ENCODE measurements around the gene NXN.
A peak's percentile ranks its signal among the peaks of the same experiment; 100 is the strongest.
"Not testable (repeated sequence)": the region's sequence is repeated elsewhere in the genome, so short reads cannot be mapped to it uniquely, and the experiment has no call there.

NXN gene

GRCh38 chr17:896953-897661 is 82.5 kb downstream of the NXN start:
- peak in 3 of 58 donors; percentile 3 to 20 (median 6) for DNase-seq

DNA sequence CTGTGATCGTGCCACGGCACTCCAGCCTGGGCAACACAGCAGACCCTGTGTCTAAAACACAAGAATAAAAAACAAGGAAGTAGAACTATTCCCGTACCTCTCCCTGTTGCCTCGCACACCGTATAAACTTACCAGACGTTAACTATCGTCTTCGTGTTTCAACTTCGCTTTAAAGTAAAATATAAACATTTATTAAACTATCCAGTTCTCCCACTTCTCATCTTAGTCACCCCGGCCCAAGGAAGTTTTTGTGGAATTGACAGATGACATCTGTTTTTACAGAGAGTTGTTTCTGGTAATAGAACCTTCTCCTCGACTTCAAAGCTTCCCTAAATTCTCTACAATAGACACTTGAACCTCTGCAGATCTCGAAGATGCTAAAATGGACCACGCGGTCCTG is 83.1 kb downstream of the NXN start:
- DNase-seq: no peak

- DNase-seq: no peak
Observed at GRCh38 chr17:892958-893357, 86.6 kb downstream of the NXN start.

DNA sequence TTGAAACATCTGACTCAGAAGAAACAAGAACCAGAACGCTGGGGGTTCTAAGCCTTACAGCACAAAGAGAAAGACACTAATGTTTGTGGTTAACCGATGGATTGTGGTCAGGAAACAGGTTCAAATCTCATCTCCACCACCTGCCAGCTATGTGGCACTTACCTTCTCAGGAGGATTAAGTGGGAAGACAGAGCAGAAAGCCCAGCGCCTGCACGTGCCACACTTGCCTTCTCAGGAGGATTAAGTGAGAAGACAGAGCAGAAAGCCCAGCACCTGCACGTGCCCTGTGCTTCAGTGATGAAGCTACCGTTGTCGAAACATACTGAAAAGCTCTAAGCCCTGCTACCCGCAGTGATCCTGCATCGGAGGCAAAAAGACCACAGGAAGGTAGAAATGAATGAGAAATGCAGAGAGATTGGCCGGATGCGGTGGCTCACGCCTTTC is 90.6 kb downstream of the NXN start:
- DNase-seq: no peak

- no peak for DNase-seq
Observed at GRCh38 chr17:887551-888209, 91.9 kb downstream of the NXN start.

GRCh38 chr17:885971-886571 is 93.5 kb downstream of the NXN start:
- peak in 10 of 58 donors; percentile 8 to 25 (median 12) for DNase-seq

GRCh38 chr17:883586-883962 is 96.0 kb downstream of the NXN start:
- DNase-seq: no peak

DNA sequence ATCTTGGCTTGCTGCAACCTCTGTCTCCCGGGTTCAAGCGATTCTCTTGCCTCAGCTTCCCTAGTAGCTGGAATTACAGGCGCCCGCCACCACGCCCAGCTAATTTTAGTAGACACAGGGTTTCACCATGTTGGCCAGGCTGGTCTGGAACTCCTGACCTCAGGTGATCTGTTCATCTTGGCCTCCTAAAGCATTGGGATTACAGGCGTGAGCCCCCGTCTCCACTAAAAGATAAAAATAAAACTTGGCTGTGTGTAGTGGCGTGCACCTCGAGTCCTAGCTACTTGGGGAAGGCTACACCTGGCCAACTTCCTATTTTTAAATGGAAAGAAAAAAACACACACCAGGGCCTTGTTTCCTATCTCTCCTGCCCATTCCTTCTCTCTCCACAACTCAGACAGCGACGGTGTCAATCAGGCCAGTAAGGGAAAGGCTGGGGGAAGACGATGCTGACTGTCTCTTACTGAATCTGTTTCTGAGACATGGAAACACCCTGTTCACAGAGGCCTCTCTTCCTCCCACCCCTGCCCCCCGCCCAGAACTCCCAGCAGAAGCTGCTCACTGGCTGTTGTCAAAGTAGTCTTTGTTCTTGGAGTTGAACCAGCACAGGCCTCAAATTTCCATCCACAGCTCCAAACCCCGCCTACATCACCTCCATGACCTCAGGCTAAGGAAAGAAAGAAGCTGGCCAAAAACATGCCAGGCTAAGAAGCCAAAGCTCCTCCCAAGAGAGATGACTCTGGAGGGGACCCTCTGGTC is 96.6 kb downstream of the NXN start:
- no peak for DNase-seq

DNA sequence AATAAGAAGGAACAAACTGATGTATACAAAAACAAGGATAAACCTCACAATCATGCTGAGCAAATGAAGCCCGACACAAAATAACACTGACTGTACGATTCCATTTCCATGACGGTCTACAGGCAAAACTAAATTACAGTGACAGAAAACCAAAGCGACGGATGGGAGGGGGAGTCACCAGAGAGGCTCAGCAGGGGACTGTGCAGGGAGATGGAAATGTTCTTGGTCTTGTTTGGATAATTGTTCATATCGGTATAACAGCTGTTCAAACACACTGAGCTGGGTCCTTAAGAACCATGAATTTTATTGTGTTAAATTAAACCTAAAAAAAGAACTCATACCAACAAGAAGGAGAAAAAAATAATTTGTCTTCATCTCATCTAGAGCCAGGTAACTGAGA is 97.8 kb downstream of the NXN start:
- DNase-seq: no peak

DNA sequence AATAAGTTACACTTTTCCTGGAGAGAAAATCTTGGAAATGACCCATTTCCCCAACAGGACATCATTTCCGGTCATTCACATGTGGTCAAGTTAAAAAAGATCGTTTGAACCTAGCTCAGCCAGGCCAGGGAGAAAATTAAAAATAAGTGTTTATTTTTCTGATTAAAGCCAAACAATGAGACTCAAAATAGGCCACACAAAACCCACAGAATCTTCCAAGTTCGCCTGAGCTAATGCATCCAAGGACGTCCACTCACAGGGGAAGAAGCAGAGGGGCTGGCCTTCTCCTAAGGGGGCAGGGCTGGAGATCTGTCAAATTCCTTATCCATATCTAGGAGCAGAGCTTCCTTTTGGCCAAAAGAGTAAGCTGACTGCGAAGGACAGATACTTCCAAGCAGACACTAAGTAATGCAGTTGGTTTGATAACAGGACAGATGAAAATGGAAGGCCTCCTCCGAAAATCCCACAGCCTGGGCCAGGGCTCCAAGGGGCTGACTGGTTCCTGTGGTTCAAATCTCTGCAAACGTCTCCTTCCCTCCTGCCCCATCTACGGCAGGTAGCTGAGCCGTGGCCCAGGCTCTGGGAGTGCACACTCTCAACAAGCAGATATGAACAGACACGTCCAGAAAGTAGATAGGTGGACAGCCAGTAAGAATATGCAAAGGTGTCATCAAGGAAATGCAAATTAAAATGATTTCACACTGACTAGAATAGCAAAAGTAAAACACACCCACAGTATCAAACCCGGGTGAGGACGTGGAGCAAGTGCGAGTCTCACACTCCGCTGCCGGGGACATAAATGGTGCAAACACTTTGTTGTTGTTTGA is 98.9 kb downstream of the NXN start:
- DNase-seq: no peak

GRCh38 chr17:879546-880442 is 99.8 kb downstream of the NXN start:
- DNase-seq: peak in 3 of 58 donors; percentile 3 to 23 (median 5)

DNA sequence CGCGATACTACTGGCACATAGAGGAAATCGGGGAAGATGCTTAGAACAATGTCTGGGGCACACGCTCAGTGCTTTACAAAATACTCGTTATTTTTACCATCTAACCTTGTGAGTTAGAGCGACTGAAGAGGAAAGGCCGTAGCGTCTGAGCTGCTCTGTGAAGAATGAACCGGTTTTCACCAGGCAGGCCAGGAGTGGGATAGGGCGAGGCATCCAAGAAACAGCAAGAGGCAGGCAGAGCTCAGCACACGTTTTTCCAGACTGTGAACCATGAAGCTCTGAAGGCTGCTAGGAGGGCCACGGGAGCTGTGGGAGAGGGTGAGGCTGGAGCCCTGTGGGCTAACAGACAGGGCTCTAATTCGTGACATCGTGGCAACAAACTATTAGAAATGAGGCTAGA is 101.9 kb downstream of the NXN start:
- DNase-seq: no peak

GRCh38 chr17:876272-876671 is 103.3 kb downstream of the NXN start:
- DNase-seq: no peak

DNA sequence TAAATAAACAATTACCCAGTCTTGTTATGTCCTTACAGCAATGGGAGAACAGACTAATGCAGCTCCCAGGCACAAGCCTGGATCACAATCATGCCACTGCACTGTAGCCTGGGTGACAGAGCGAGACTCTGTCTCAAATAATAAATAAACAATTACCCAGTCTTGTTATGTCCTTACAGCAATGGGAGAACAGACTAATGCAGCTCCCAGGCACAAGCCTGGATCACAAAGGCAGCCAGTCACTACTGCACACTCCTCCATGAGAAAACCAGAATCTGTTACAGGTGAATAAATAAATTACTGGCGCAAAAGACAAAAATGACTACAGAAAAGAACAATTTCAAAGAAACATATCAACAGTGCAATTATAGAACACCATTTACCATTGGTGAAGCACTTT is 105.0 kb downstream of the NXN start:
- not testable (repeated sequence) for DNase-seq

GRCh38 chr17:872855-873254 is 106.7 kb downstream of the NXN start:
- no peak for DNase-seq

- DNase-seq: no peak
Observed at GRCh38 chr17:871751-872519, 107.6 kb downstream of the NXN start.

DNA sequence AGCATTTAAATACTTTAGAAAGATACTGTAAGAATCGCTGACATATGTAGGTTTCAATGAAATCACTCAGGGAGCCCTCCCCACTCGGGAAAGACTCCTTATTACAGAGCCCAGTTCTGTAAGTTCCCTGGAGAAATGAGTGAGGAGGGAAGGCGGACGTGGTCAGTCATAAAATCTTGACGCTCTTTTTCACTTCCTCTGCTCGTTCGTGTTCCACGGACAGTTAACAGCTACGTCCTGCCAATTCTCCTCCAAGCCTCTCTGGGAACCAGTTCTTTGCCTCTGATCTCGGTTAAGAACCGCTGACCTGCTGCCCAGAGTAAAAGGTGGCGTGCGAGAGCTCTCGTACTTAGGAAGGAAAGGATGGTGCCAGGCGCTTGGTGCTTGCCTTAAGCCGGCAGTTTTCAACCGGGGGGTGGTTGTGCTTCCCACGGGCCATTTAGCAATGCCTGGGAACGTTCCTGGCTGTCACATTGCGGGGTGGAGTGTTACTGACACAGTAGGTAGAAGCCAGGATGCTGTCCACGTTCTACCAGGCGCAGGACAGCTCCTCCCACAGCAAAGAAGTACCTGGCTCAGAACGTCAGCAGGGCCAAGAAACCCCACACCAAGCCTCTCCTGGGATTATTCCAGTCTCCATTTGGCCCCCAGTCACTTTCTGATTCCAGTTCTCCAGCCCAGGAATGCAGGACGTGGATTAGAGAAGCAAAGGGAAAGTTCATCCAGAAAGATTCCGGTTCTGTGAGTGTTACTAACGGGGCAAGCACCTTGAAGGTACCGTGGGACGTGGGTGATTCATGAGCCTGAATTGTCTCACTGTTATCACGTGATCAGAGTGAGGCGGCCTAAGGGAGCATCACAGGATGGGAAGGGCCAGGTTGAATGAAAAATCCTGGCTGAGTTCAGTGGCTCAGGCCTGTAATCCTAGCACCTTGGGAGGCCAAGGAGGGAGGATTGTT is 109.7 kb downstream of the NXN start:
- DNase-seq: peak in 3 of 58 donors; percentile 6 to 13 (median 9)

DNA sequence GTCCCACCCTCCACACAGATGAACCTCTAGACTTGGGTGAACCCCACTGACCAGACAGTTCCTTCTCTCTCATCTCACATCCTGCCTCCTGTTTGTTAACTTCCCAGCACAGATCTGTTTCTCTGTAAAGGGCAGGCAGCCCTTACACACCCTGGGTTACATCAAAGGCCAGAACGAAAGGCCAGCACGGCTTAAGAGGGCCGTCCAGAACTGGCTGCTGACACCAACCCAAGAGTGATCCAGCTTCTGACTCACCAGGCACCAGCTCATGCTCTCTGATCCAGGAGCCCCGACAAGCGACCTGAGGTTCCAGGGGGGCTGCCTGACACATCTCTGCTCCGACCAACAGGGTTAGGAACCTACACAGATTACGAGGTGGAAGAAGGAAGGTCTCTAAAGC is 110.5 kb downstream of the NXN start:
- peak in 3 of 58 donors; percentile 8 to 32 (median 11) for DNase-seq

All from anterior cingulate cortex (tissue), 58 donors.